ENCODE data around the gene CDKL1.
"Not testable (repeated sequence)": the region's sequence is repeated elsewhere in the genome, so short reads cannot be mapped to it uniquely, and the experiment has no call there.

Gene CDKL1

DNA sequence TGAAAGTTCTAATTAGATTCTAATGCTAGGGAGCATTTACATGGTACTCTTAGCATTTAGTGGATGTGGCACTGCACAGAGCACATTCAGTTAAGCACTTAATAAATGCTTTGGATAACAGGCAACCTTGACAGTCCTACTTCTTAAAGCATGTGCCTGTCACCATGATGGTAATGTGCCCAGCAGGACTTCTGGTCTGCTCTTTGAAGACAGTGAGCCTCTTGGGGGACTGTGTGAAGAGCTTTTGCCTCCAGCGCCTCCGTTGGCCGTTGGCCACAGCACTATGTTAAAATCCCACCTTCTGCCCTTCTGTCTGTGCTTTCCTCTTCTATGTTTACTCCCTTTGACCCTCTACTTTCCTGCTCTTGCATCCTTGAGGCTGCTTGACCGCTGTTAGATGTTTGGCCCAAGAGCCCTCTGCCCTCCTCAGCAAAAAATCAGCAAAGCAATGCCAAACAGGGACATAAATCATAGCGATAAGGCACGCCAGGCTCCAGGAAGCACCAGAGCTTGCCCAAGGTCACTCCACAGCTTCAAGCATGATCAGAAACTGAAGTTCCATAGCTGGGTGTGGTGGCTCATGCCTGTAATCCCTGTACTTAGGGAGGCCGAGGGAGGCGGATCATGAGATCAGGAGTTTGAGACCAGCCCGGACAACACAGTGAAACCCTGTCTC, 8.3 kb downstream of the CDKL1 start:
- no peak for FAIRE-seq

GRCh38 chr14:50387548-50387947, 9.1 kb downstream of the CDKL1 start:
- no peak for DNase-seq (ENCODE audit: insufficient read length, low spot score)
- no peak for FAIRE-seq

More for the DNA sequence above, 8.3 kb downstream of the CDKL1 start:
- no peak for DNase-seq (ENCODE audit: insufficient read length, low spot score)

DNA sequence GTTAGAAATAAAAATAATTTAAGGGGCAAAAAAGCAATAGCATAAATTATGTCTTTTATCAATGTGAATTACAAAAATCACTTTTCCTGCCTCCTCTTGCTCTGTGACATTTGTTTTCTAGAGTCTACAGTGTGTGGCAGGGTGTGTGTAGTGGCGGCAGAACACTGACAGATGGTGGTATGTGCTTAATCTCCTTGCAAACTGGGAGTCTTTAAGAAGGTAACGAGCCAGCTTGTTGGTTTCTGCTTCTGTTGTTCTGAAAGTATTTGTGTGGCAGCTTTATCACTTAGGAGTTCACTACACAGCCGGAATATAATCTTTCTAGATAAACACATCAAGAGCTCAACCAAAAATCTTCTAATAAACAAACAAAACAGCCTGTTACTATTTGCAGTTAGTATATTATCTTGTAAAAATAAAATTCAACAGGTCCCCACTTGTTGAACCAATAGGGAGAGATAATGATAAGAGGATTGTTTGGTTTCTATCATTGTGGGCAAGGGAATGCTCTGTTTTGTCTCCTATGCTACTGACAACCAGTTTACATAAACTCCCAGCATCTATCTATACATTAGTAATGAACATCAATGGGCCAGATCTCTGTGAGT, 13.0 kb downstream of the CDKL1 start:
- no peak for DNase-seq (ENCODE audit: insufficient read length, low spot score)
- no peak for FAIRE-seq

- DNase-seq (ENCODE audit: insufficient read length, low spot score) (no peak), FAIRE-seq (no peak)
Measured at GRCh38 chr14:50381823-50382287, 14.8 kb downstream of the CDKL1 start.

DNA sequence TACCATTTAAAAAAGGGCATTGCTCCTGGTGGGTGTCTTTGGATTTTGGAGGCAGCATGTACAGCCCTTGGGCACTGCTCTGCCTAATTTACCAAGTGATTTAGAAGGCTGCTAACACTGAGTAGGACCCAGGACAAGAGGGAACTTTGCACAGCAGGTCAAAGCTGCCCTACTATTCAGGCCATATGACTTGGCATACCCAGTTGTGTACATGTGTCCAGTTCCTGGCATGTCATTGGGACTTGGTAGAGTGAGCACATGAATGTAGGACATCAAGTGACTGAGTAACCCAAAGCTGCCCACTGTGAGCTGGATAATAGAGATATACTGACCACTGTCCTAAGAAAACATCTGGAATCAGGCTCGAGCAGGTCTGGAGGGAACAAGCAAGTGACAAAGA, 15.7 kb downstream of the CDKL1 start:
- FAIRE-seq: no peak
- no peak for DNase-seq (ENCODE audit: insufficient read length, low spot score)

DNA sequence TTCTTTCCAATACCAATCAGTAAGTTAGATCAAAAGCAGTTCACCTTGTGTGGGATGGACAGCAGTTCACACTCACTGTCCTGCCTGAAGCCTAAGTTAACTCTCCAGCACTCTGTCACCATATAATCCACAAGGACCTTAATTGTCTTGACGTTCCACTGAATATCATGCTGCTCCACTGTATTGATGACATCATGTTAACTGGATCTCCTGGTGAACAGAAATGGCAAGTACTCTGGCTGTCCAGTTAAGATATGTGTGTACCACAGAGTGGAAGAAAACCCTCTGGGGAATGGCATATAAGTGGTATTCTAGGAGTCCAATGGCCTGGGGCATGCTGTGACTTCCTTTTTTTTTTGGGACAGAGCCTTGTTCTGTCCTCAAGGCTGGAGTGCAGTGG, 16.2 kb downstream of the CDKL1 start:
- FAIRE-seq (no peak), DNase-seq (ENCODE audit: insufficient read length, low spot score) (no peak)

DNA sequence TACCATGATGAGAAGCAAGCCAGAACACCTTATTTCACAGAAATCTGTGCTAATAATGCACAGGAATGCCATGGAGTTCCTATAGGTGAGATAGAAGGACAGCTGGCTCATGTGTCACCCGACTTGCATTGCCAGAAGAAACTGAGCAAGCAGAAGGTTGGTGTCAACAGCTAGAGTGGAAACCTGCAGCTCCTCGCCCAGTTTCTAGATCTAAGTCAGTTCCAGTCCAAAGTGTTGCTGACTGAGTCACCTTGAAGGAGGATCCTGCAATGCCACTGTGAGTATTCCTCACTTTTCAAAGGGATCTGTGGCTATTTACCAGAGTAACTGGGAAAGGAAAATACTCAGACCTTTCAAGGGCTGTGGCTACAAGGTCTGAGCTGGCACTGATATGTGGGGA, 17.1 kb downstream of the CDKL1 start:
- FAIRE-seq (no peak), DNase-seq (ENCODE audit: insufficient read length, low spot score) (no peak)

- FAIRE-seq (no peak), DNase-seq (ENCODE audit: insufficient read length, low spot score) (no peak)
Measured at GRCh38 chr14:50377550-50378085, 19.1 kb downstream of the CDKL1 start.

DNA sequence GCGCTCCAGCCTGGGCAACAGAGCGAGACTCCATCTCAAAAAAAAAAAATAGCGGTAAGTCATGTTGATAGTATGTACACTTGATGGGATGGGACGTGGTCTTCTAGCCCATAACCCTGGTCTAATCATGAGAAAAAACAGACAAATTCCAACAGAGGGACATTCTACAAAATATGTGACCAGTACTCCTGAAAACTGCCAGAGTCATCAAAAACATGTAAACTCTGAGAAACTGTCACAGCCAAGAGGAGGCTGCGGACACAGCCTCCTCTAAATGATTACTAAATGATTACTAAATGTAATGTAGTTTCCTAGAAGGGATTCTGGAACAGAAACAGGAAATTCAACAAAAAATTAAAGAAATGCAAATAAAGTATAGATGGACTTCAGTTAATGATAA, 20.9 kb downstream of the CDKL1 start:
- FAIRE-seq: no peak
- DNase-seq (ENCODE audit: insufficient read length, low spot score): no peak

DNA sequence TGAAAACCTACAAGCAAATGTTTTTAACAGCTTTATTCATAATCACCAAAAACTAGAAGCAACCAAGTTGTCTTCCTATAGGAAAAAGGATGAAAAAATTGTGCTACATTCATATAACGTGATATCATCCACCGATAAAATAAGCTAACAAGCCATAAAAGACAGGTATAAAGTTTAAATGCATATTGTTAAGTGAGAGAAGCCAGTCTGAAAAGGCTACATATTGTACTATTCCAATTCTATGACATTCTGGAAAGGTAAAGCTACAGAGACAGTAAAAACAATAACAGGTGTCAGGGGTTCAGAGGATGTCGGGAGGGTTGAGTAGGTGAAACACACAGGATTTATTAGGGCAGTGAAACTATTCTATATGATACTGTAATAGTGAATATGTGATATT, 22.7 kb downstream of the CDKL1 start:
- FAIRE-seq (no peak), DNase-seq (ENCODE audit: insufficient read length, low spot score) (no peak)

- DNase-seq (ENCODE audit: insufficient read length, low spot score) (no peak), FAIRE-seq (no peak)
Measured at GRCh38 chr14:50371546-50371945, 25.1 kb downstream of the CDKL1 start.

GRCh38 chr14:50366589-50366988, 30.1 kb downstream of the CDKL1 start:
- DNase-seq (ENCODE audit: insufficient read length, low spot score) (no peak), FAIRE-seq (no peak)

- DNase-seq (ENCODE audit: insufficient read length, low spot score) (no peak), FAIRE-seq (no peak)
Measured at GRCh38 chr14:50366115-50366514, 30.6 kb downstream of the CDKL1 start.

- DNase-seq (ENCODE audit: insufficient read length, low spot score); FAIRE-seq: not testable (repeated sequence)
Measured at GRCh38 chr14:50365572-50365971, 31.1 kb downstream of the CDKL1 start.

DNA sequence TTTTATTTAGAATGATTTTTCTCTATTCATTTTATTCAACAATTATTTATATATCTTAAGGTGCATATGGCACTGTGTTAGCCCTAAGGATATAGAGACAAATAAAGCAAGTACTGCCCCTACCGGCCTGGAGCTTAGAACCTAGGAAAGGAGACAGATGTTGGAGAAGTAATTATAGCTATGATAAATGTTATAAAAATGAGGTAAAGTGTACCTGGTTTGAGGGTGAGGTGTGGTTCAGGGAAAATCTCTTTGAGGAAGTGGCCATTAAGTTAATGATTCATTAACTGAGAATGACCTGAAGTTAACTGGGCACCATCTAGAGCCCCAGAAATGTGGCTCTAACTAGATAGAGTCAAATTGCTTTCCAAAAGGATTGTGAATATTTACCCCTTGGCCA, 31.9 kb downstream of the CDKL1 start:
- no peak for FAIRE-seq
- DNase-seq (ENCODE audit: insufficient read length, low spot score): no peak

GRCh38 chr14:50363714-50364111, 33.0 kb downstream of the CDKL1 start:
- FAIRE-seq (no peak), DNase-seq (ENCODE audit: insufficient read length, low spot score) (no peak)

- FAIRE-seq: no peak
- no peak for DNase-seq (ENCODE audit: insufficient read length, low spot score)
Measured at GRCh38 chr14:50362764-50363713, 33.6 kb downstream of the CDKL1 start.

DNA sequence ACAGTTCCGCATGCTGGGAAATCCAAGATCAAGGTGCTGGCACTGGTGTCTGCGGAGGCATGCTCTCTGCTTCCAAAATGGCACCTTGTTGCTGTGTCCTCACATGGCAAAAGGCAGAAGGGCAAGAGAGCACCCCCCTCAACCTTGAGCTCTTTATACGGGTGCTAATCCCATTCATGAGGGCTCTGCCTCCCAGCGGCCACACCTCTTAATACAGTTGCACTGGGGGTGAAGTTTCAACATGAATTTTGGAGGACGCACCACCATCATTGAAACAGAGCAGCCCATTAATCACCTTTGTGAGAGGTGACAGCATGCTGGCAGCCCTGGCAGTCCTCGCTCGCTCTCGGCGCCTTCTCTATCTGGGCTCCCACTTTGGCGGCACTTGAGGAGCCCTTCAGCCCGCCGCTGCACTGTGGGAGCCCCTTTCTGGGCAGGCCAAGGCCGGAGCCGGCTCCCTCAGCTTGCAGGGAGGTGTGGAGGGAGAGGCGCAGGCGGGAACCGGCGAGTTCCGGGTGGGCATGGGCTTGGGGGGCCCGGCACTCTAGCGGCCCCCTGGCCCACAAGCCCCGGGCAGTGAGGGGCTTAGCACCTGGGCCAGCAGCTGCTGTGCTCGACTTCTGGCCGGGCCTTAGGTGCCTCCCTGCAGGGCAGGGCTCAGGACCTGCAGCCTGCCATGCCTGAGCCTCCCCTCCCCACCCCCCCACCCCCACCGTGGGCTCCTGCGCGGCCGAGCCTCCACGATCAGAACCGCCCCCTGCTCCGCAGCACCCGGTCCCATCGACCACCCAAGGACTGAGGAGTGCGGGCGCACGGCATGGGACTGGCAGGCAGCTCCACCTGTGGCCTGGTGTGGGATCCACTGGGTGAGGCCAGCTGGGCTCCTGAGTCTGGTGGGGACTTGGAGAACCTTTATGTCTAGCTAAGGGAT, 34.9 kb downstream of the CDKL1 start:
- not testable (repeated sequence) for FAIRE-seq; DNase-seq (ENCODE audit: insufficient read length, low spot score)

- DNase-seq (ENCODE audit: insufficient read length, low spot score) (no peak), FAIRE-seq (no peak)
Measured at GRCh38 chr14:50360851-50361250, 35.8 kb downstream of the CDKL1 start.

DNA sequence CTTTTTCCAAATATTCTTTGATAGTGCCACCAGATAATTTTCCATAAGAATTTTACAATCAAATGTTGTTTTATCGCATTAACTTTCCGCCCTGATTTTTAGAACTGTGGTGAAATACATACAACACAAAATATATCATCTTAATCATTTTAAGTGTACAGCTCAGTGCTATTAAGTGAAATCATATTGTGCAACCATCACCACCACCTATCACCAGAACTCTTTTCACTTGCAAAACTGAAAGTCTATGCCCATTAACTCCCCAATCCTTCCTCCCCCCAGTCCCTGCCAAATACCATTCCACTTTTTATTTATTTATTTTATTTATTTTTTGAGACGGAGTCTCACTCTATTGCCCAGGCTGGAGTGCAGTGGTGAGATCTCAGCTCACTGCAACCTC, 36.6 kb downstream of the CDKL1 start:
- DNase-seq (ENCODE audit: insufficient read length, low spot score) (no peak), FAIRE-seq (no peak)

All from HTR-8/SVneo (cell line).